Panc1 (cell line): ENCODE results near the gene MAGI3. TPM values are rescaled to one million over a fixed set of nuclear protein-coding genes. Genes with fewer than 3 reads are reported as not detected.
"Not testable (repeated sequence)": the region's sequence is repeated elsewhere in the genome, so short reads cannot be mapped to it uniquely, and the experiment has no call there.

Source experiments
- ATAC-seq: fragments of 200-7000 bp; cut with Tn5 transposase; 2 replicates; pipeline ENCODE4 v1.9.1; 2020; ENCODE audit warnings: mild to moderate bottlenecking, moderate library complexity
- BruUV-seq: library from RNA; stranded (reverse); fragments of 400-500 nt; replicated peaks from 2 replicates; lab custom pipeline; 2021; lab: Mats Ljungman, UMichigan
- CTCF ChIA-PET: fragments of 300-600 bp; sonication (Branson Sonifier 250); formaldehyde crosslinking; loops from one replicate; lab custom pipeline; 2022; ENCODE audit warnings: antibody characterized with exemption; lab: Charles Lee
- POLR2A ChIA-PET: fragments of 300-600 bp; sonication (Branson Sonifier 250); formaldehyde crosslinking; loops from one replicate; lab custom pipeline; 2022; ENCODE audit warnings: antibody characterized with exemption; lab: Charles Lee
- DNase-seq: peaks from one replicate; pipeline ENCODE4 v3.0.0-alpha.2; 2010; ENCODE audit warnings: low read depth, low spot score
- H3K27ac ChIP-seq: 2 replicates; pipeline ENCODE4 v1.5.1; 2011; ENCODE audit warnings: mild to moderate bottlenecking, low read length, inconsistent platforms
- H3K27me3 ChIP-seq: fragments of 200-500 bp; sonication (Bioruptor generic); 2 replicates; pipeline ENCODE4 v1.6.0; 2014; ENCODE audit warnings: low read length, inconsistent platforms; ENCODE audit not compliant: control insufficient read depth, insufficient read depth
- H3K36me3 ChIP-seq: fragments of 200-500 bp; sonication (Bioruptor generic); 2 replicates; pipeline ENCODE4 v1.5.1; 2014; ENCODE audit warnings: inconsistent platforms, mild to moderate bottlenecking, low read length, moderate library complexity; ENCODE audit not compliant: control insufficient read depth, insufficient read depth
- H3K4me1 ChIP-seq: 2 replicates; pipeline ENCODE4 v1.5.1; 2011; ENCODE audit warnings: inconsistent platforms, mild to moderate bottlenecking, low read length, moderate library complexity; ENCODE audit not compliant: control insufficient read depth, insufficient read depth
- H3K4me3 ChIP-seq, 2 experiments: 2 replicates each; pipeline ENCODE4 v1.5.1; 2011 to 2012; ENCODE audit warnings: low read depth in 2 of 2, low read length in 2 of 2, mild to moderate bottlenecking in 2 of 2, inconsistent platforms in 1 of 2, moderate library complexity in 1 of 2
- H3K9me3 ChIP-seq: fragments of 200-500 bp; sonication (Bioruptor generic); 2 replicates; pipeline ENCODE4 v1.5.1; 2014; ENCODE audit warnings: low read depth, mild to moderate bottlenecking, inconsistent platforms, low read length, moderate library complexity; ENCODE audit not compliant: control insufficient read depth, insufficient read depth
- CTCF ChIP-seq: fragments of 450-650 bp; IDR thresholded peaks from 2 replicates; pipeline ENCODE4 v1.5.1; 2017; ENCODE audit warnings: mild to moderate bottlenecking
- POLR2AphosphoS5 ChIP-seq: IDR thresholded peaks from 2 replicates; pipeline ENCODE4 v1.6.1; 2012; ENCODE audit warnings: mild to moderate bottlenecking, low read depth, low read length, moderate library complexity
- REST ChIP-seq, 2 experiments: IDR thresholded peaks; 2 replicates each; pipeline ENCODE4 v1.6.1; 2011 to 2012; ENCODE audit warnings: low read depth in 2 of 2, control low read depth in 1 of 2, low read length in 1 of 2, mild to moderate bottlenecking in 1 of 2, moderate library complexity in 1 of 2; ENCODE audit not compliant: insufficient read depth in 1 of 2
- SIN3A ChIP-seq: IDR thresholded peaks from 2 replicates; pipeline ENCODE4 v1.6.1; 2012; ENCODE audit warnings: low read depth, mild to moderate bottlenecking, low read length, moderate library complexity, borderline replicate concordance; ENCODE audit not compliant: insufficient read depth
- TCF7L2 ChIP-seq: IDR thresholded peaks from 2 replicates; pipeline ENCODE4 v1.6.1; 2011; ENCODE audit warnings: mild to moderate bottlenecking, low read depth, low read length, inconsistent platforms
- in situ Hi-C: cut with HindIII; loops from 2 replicates; pipeline ENCODE4 v1.10.0; 2016; ENCODE audit warnings: low sequenced_read_pairs, low pct_unique_long_range_greater_than_20kb
- intact Hi-C: fragments of 100-400 bp; cut with micrococcal nuclease; formaldehyde crosslinking; loops from one replicate; pipeline ENCODE4 v1.10.0; 2022; ENCODE audit not compliant: unreplicated experiment
- total RNA-seq: library from RNA; stranded (reverse); gene quantifications from one replicate; pipeline ENCODE4 v1.2.1, GENCODE V29; 2021; ENCODE audit not compliant: unreplicated experiment

Gene MAGI3
- total RNA-seq, 1 experiment from 2014 or later = 10.9 TPM

GRCh38 chr1:113416071-113416470 is 25.8 kb downstream of the MAGI3 start:
- ATAC-seq, POLR2A ChIA-PET, BruUV-seq, H3K27me3 ChIP-seq, DNase-seq, H3K9me3 ChIP-seq, H3K36me3 ChIP-seq, H3K4me3 ChIP-seq, H3K4me1 ChIP-seq, in situ Hi-C loops, H3K27ac ChIP-seq, intact Hi-C loops, CTCF ChIA-PET: not testable (repeated sequence)

GRCh38 chr1:113416496-113416895 is 26.2 kb downstream of the MAGI3 start:
- ChIA-PET POLR2A (no interaction called here), CTCF (no interaction called here)
- intact Hi-C loops (no loop called here), in situ Hi-C loops (no loop called here)
- no peak for TF ChIP-seq TCF7L2
- TF ChIP-seq REST (IDR thresholded peaks at IDR 0.05; ENCODE audit: insufficient read depth in 1 of 2, low read depth in 2 of 2, low read length in 1 of 2) = no peak
- no peak for TF ChIP-seq SIN3A
- TF ChIP-seq CTCF = no peak
- no peak for TF ChIP-seq POLR2AphosphoS5
- H3K4me1 ChIP-seq = no peaks in the 10 kb centered on the region
- no peaks in the 10 kb centered on the region for H3K36me3 ChIP-seq
- H3K4me3 ChIP-seq = no peak overlapping the region
- H3K9me3 ChIP-seq = no peaks in the 10 kb centered on the region; the same call in 1 of the 2 replicates
- H3K27ac ChIP-seq = no peak overlapping the region
- no peak for ATAC-seq
- no TSS peak for BruUV-seq
- no peak for DNase-seq
- no peaks in the 10 kb centered on the region for H3K27me3 ChIP-seq

GRCh38 chr1:113422315-113423068 is 32.2 kb downstream of the MAGI3 start:
- intact Hi-C loops (no loop called here), in situ Hi-C loops (no loop called here)
- Histone ChIP-seq H3K27me3 (no peaks in the 10 kb centered on the region), H3K36me3 (no peaks in the 10 kb centered on the region), H3K27ac (no peak overlapping the region), H3K9me3 (no peaks in the 10 kb centered on the region; the same call in 1 of the 2 replicates), H3K4me1 (no peaks in the 10 kb centered on the region), H3K4me3 (no peak overlapping the region)
- ChIA-PET POLR2A (no interaction called here), CTCF (no interaction called here)
- no TSS peak for BruUV-seq
- no peak for ATAC-seq
- DNase-seq = no peak
- TF ChIP-seq POLR2AphosphoS5 = no peak
- no peak for TF ChIP-seq CTCF
- no peak for TF ChIP-seq REST (IDR thresholded peaks at IDR 0.05; ENCODE audit: insufficient read depth in 1 of 2, low read depth in 2 of 2, low read length in 1 of 2)
